Activated CD4-positive, alpha-beta T cell treated with anti-CD3 and anti-CD28 coated beads, Interleukin-2, amount 10 ng/mL, durations not matched to agents 7 days and 5 days (primary cell): ENCODE results near the gene PPP1R1C. TPM values are rescaled to one million over a fixed set of nuclear protein-coding genes. Genes with fewer than 3 reads are reported as not detected.

ENCODE experiments used
- CTCF ChIA-PET: fragments of 350-600 bp; sonication (Branson Sonifier 250); formaldehyde crosslinking; loops from one replicate; lab custom pipeline; 2021; ENCODE audit warnings: antibody characterized with exemption; lab: Charles Lee
- POLR2A ChIA-PET: fragments of 350-600 bp; sonication (Branson Sonifier 250); formaldehyde crosslinking; loops from one replicate; lab custom pipeline; 2021; ENCODE audit warnings: antibody characterized with exemption; lab: Charles Lee
- DNase-seq: peaks from one replicate; pipeline ENCODE4 v3.0.0-alpha.2; 2020
- H3K27ac Mint-ChIP-seq: one replicate; pipeline ENCODE4 v1.8.0; 2021; ENCODE audit warnings: mild to moderate bottlenecking, moderate library complexity, mixed read lengths
- H3K27me3 Mint-ChIP-seq: one replicate; pipeline ENCODE4 v1.8.0; 2021; ENCODE audit warnings: mixed read lengths
- H3K36me3 Mint-ChIP-seq: one replicate; pipeline ENCODE4 v1.8.0; 2021; ENCODE audit warnings: low read depth, mixed read lengths
- H3K4me1 Mint-ChIP-seq: one replicate; pipeline ENCODE4 v1.8.0; 2021; ENCODE audit warnings: mixed read lengths
- H3K4me3 Mint-ChIP-seq: one replicate; pipeline ENCODE4 v1.8.0; 2021; ENCODE audit warnings: mild to moderate bottlenecking, moderate library complexity, mixed read lengths
- H3K9me3 Mint-ChIP-seq: one replicate; pipeline ENCODE4 v1.8.0; 2021; ENCODE audit warnings: mixed read lengths
- total RNA-seq, 2 experiments: library from RNA; stranded (reverse); gene quantifications; one replicate each; pipeline ENCODE4 v1.2.3, GENCODE V29; 2021

Gene PPP1R1C
- total RNA-seq, 2 experiments from 2014 or later: not detected

GRCh38 chr2:182088681-182089320 lies 103.1 kb downstream of the PPP1R1C start:
- H3K36me3 Mint-ChIP-seq: no peaks in the 10 kb centered on the region
- no peaks in the 10 kb centered on the region for H3K9me3 Mint-ChIP-seq
- H3K4me1 Mint-ChIP-seq: no peaks in the 10 kb centered on the region
- POLR2A ChIA-PET: no interaction called here
- no peak overlapping the region for H3K4me3 Mint-ChIP-seq
- CTCF ChIA-PET: no interaction called here
- peaks cover 5% of the 10 kb centered on the region for H3K27me3 Mint-ChIP-seq
- no peak for DNase-seq
- no peak overlapping the region for H3K27ac Mint-ChIP-seq

- Mint-ChIP-seq H3K4me3 (no peak overlapping the region), H3K36me3 (no peaks in the 10 kb centered on the region), H3K9me3 (no peaks in the 10 kb centered on the region), H3K27me3 (peaks cover 5% of the 10 kb centered on the region), H3K4me1 (no peaks in the 10 kb centered on the region), H3K27ac (no peak overlapping the region)
- no peak for DNase-seq
- ChIA-PET CTCF (no interaction called here), POLR2A (no interaction called here)
Observed at GRCh38 chr2:182090486-182090885, 104.8 kb downstream of the PPP1R1C start.

GRCh38 chr2:182097571-182098164 lies 112.0 kb downstream of the PPP1R1C start:
- no peaks in the 10 kb centered on the region for H3K9me3 Mint-ChIP-seq
- ChIA-PET POLR2A (no interaction called here), CTCF (no interaction called here)
- H3K4me3 Mint-ChIP-seq: no peak overlapping the region
- H3K36me3 Mint-ChIP-seq: no peaks in the 10 kb centered on the region
- DNase-seq: no peak
- no peaks in the 10 kb centered on the region for H3K27me3 Mint-ChIP-seq
- H3K27ac Mint-ChIP-seq: no peak overlapping the region
- no peaks in the 10 kb centered on the region for H3K4me1 Mint-ChIP-seq

GRCh38 chr2:182098648-182099047 lies 113.0 kb downstream of the PPP1R1C start:
- DNase-seq: no peak
- Mint-ChIP-seq H3K27ac (no peak overlapping the region), H3K9me3 (no peaks in the 10 kb centered on the region), H3K4me3 (no peak overlapping the region), H3K36me3 (no peaks in the 10 kb centered on the region), H3K27me3 (no peaks in the 10 kb centered on the region), H3K4me1 (no peaks in the 10 kb centered on the region)
- ChIA-PET POLR2A (no interaction called here), CTCF (no interaction called here)

GRCh38 chr2:182101263-182101662 lies 115.6 kb downstream of the PPP1R1C start:
- no peaks in the 10 kb centered on the region for H3K27me3 Mint-ChIP-seq
- H3K4me3 Mint-ChIP-seq: no peak overlapping the region
- POLR2A ChIA-PET: no interaction called here
- no peaks in the 10 kb centered on the region for H3K9me3 Mint-ChIP-seq
- H3K36me3 Mint-ChIP-seq: no peaks in the 10 kb centered on the region
- CTCF ChIA-PET: no interaction called here
- no peak overlapping the region for H3K27ac Mint-ChIP-seq
- DNase-seq: no peak
- H3K4me1 Mint-ChIP-seq: no peaks in the 10 kb centered on the region

GRCh38 chr2:182103526-182103925 lies 117.9 kb downstream of the PPP1R1C start:
- Mint-ChIP-seq H3K4me3 (no peak overlapping the region), H3K27ac (no peak overlapping the region), H3K36me3 (no peaks in the 10 kb centered on the region), H3K4me1 (no peaks in the 10 kb centered on the region), H3K27me3 (no peaks in the 10 kb centered on the region), H3K9me3 (no peaks in the 10 kb centered on the region)
- POLR2A ChIA-PET: no interaction called here
- CTCF ChIA-PET: no interaction called here
- no peak for DNase-seq

- H3K27me3 Mint-ChIP-seq: no peaks in the 10 kb centered on the region
- no peak for DNase-seq
- no peak overlapping the region for H3K4me3 Mint-ChIP-seq
- no peak overlapping the region for H3K27ac Mint-ChIP-seq
- POLR2A ChIA-PET: no interaction called here
- no peaks in the 10 kb centered on the region for H3K4me1 Mint-ChIP-seq
- CTCF ChIA-PET: no interaction called here
- H3K36me3 Mint-ChIP-seq: no peaks in the 10 kb centered on the region
- no peaks in the 10 kb centered on the region for H3K9me3 Mint-ChIP-seq
Observed at GRCh38 chr2:182110347-182110746, 124.7 kb downstream of the PPP1R1C start.

GRCh38 chr2:182113334-182113733 lies 127.7 kb downstream of the PPP1R1C start:
- Mint-ChIP-seq H3K9me3 (no peaks in the 10 kb centered on the region), H3K27me3 (no peaks in the 10 kb centered on the region), H3K4me3 (no peak overlapping the region), H3K36me3 (no peaks in the 10 kb centered on the region), H3K27ac (no peak overlapping the region), H3K4me1 (no peaks in the 10 kb centered on the region)
- DNase-seq: no peak
- ChIA-PET POLR2A (no interaction called here), CTCF (no interaction called here)

GRCh38 chr2:182115258-182115657 lies 129.6 kb downstream of the PPP1R1C start:
- Mint-ChIP-seq H3K4me3 (no peak overlapping the region), H3K4me1 (no peaks in the 10 kb centered on the region), H3K27me3 (no peaks in the 10 kb centered on the region)

GRCh38 chr2:182116774-182117173 lies 131.1 kb downstream of the PPP1R1C start:
- Mint-ChIP-seq H3K9me3 (no peaks in the 10 kb centered on the region), H3K36me3 (no peaks in the 10 kb centered on the region), H3K4me3 (no peak overlapping the region), H3K27ac (no peak overlapping the region), H3K4me1 (no peaks in the 10 kb centered on the region), H3K27me3 (no peaks in the 10 kb centered on the region)
- POLR2A ChIA-PET: no interaction called here
- CTCF ChIA-PET: no interaction called here
- no peak for DNase-seq

More at GRCh38 chr2:182115258-182115657, 129.6 kb downstream of the PPP1R1C start:
- CTCF ChIA-PET: no interaction called here
- no peak for DNase-seq
- no peaks in the 10 kb centered on the region for H3K9me3 Mint-ChIP-seq
- POLR2A ChIA-PET: no interaction called here
- H3K27ac Mint-ChIP-seq: no peak overlapping the region
- H3K36me3 Mint-ChIP-seq: no peaks in the 10 kb centered on the region

GRCh38 chr2:182117196-182117595 lies 131.5 kb downstream of the PPP1R1C start:
- no peaks in the 10 kb centered on the region for H3K27me3 Mint-ChIP-seq
- no peaks in the 10 kb centered on the region for H3K9me3 Mint-ChIP-seq
- no peaks in the 10 kb centered on the region for H3K36me3 Mint-ChIP-seq
- H3K27ac Mint-ChIP-seq: no peak overlapping the region
- no peak overlapping the region for H3K4me3 Mint-ChIP-seq
- DNase-seq: no peak
- ChIA-PET CTCF (interaction anchor here (0.6 kb wide), 1 partner anchor 15 kb away, joined by 4 read pairs; no protein-coding TSS in a partner anchor), POLR2A (no interaction called here)
- H3K4me1 Mint-ChIP-seq: no peaks in the 10 kb centered on the region

- Mint-ChIP-seq H3K4me3 (no peak overlapping the region), H3K27me3 (peaks cover 2% of the 10 kb centered on the region), H3K27ac (no peak overlapping the region), H3K4me1 (no peaks in the 10 kb centered on the region), H3K9me3 (no peaks in the 10 kb centered on the region), H3K36me3 (no peaks in the 10 kb centered on the region)
- ChIA-PET POLR2A (no interaction called here), CTCF (no interaction called here)
- DNase-seq: no peak
Observed at GRCh38 chr2:182128821-182129707, 143.4 kb downstream of the PPP1R1C start.

GRCh38 chr2:182132605-182133004 lies 147.0 kb downstream of the PPP1R1C start:
- no peaks in the 10 kb centered on the region for H3K4me1 Mint-ChIP-seq
- H3K36me3 Mint-ChIP-seq: no peaks in the 10 kb centered on the region
- ChIA-PET POLR2A (interaction anchor here (0.5 kb wide), 1 partner anchor 552 kb away, joined by 4 read pairs; no protein-coding TSS in a partner anchor), CTCF (no interaction called here)
- no peak overlapping the region for H3K27ac Mint-ChIP-seq
- no peak for DNase-seq
- no peak overlapping the region for H3K4me3 Mint-ChIP-seq
- H3K9me3 Mint-ChIP-seq: no peaks in the 10 kb centered on the region
- peaks cover 2% of the 10 kb centered on the region for H3K27me3 Mint-ChIP-seq
